GF-D8 (cell line): ENCODE data around the gene SEMG1.

ENCODE experiments used
- DNase-seq: peaks from one replicate; lab custom pipeline; 2025; lab: John Stamatoyannopoulos, UW

SEMG1 gene, protein sequence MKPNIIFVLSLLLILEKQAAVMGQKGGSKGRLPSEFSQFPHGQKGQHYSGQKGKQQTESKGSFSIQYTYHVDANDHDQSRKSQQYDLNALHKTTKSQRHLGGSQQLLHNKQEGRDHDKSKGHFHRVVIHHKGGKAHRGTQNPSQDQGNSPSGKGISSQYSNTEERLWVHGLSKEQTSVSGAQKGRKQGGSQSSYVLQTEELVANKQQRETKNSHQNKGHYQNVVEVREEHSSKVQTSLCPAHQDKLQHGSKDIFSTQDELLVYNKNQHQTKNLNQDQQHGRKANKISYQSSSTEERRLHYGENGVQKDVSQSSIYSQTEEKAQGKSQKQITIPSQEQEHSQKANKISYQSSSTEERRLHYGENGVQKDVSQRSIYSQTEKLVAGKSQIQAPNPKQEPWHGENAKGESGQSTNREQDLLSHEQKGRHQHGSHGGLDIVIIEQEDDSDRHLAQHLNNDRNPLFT

DNA sequence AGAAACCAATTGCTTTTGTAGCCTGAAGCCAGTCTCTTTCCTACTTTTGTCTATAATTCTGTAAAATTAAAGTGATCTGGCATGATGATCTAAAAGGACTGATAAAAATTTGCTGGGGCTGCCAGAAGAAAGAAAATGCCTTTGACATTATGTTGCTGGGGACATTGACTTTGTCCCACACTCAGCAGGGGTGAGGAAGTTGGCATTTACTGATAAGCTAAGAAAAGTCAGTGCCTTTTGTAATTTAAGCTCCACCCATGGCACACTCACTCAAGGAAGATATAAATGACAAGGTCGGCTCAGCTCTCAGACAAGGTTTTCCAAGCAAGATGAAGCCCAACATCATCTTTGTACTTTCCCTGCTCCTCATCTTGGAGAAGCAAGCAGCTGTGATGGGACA is at the start of gene SEMG1:
Gene SEMG1 (plus strand): TSS at position 309 of the 400 bp plus-strand sequence. CDS start 21 bp downstream, at position 330.
- no peak for DNase-seq

DNA sequence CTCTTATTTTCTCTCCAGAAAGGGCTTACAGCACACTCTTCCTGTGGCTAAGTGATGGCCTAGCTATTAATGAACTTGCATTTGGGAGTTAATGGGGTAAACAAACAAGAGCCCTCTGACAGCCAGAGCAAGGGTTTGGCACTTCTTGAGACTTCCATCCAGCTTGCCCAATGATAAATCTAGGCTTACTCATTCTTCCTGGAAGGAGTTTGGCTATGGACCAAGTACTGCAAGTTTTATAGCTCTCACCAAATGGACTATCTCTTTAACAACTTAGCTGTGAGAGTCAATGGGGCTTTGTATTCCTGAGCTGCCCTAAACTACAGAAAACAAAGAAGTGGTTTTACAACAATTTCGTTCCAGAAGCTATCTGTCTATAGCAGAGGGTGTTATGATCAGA is 48.9 kb upstream of the SEMG1 start:
- no peak for DNase-seq

DNA sequence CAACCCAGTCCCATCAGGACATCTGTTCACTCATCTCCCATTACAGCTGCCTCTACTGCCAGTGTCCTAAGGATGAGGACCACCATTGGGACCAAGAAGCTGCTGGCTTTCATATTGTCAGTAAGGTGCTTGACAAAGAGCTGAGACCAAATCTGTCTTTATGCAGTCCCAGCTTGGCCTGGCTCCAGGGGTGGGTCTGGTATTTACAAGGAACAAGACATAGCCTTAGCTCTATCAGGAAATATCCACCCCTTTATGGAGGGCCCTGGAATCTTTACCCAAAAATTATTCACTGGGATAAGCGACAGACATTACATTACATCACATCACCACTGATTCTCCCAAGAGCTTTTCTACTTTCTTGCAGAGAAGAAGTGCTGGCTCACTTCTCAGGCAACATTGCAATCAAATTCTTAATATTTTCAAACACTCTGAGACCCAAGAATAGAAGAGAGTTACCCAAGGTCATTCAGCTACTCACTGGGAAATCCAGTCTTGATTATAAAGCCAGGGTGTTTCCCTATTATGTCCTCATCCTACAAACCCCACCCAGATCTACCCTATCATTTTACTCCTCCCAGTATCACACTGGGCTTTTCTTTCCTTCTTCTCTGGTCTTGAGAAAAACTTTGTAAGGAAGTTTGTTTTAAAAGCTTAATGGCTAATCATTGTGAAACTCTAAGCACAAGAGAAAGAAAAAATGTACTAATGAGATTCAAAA is 43.6 kb upstream of the SEMG1 start:
- no peak for DNase-seq

DNA sequence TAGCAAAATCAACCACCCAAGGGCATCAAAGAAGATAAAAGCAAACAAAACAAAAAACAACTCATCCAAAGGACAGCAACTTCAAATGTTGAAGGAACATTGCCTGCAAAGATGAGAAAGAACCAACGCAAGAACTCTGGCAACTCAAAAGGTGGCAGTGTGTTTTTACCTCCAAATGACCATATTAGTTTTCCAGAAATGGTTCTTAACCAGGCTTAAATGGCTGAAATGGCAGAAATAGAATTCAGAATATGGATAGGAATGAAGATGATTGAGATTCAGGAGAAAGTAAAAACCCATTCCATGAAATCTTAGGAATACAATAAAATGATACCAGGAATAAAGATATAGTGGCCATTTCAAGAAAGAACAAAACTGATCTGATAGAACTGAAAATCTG is 41.9 kb upstream of the SEMG1 start:
- DNase-seq: no peak

DNA sequence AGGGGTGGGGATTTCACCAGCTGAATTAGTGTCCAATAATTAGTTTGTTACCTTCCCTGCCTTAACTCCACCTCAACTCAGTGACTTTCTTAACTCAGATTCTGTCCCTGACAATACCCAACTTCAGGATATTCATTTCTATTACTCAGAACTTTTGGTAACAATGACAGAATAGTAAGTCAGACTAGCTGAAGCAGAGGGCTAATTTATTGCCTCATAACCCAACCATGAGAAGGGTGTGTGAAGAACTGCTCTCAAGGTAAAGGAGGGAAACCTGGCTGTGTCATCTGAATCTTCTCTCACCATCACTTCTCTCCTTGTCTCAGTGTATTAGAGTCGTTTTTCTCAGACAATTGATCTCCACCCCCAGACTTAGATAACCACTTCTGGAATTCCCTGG is 33.3 kb upstream of the SEMG1 start:
- DNase-seq: no peak

DNA sequence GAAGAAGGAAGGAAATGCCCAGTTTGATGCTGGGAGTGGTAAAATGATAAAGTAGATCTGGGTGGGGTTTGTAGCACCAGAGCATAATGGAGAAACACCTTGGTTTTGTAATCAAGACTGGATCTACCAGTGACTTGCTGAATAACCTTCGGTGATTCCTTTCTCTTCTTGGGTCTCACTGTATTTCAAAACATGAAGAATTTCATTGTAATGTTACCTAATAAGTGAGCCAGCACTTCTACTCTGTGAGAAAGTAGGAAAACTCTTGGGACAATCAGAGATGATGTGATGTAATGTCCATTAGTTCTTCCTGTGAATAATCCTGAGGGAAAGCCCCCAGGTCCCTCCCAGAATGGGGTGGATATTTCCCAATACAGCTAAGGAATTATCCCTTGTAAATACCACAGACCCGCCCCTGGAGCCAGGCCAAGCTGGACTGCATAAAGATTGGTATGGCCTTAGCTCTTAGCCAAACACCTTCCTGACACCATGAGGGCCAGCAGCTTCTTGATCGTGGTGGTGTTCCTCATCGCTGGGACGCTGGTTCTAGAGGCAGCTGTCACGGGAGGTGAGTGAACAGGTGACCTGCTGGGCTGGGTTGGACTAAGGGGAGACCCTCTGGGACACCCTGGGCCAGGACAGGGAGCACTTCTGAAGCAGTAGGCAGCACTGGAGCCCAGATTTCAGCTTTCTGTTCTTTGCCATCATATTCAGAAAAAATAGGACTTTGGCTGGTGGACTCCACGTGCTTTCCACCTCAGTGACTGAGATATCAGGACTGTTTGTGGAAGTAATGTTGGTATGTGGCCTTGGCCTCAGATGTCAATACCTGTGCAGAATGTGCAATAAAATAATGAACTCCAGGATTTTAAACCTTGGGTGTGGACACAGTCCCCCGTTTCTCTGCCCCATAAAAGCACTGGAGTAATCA is 32.1 kb upstream of the SEMG1 start, which contains the start of gene PI3:
Gene PI3 (plus strand): TSS at position 469 of the 931 bp plus-strand sequence. CDS start 21 bp downstream, at position 490.
- DNase-seq: no peak

DNA sequence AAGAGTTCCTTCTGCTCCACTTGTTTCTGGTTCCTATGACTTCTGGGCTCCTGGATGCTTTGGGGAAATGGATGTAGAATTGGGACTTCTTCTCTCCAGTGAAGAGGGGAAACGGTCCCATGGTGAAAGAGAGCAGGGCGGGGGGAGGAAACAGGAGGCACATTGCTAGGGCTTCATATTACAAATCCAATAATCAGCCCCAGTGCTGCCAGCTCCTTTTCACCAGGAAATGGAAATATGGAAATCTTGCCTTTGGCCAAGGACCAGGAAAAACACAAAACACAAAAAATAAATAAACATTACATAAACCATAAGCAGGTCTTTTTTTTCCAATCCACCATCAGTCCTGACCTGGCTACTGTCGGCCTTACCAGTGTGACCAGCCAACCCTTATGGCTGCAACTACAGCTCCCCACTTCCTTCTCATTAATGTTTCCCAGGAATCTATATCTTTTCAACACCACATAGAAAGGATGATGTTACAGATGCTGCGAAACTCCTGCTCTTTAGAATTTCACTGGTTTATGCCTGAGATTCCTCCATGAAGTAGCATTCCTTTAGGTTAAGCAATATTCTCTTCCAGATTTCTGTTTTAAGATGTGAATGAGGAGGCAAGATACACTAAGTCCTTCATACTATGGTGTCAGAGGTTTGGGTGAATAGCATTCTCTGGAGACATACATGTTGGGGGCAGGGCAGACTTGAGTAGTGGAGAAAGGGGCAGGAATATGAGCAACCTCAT is 30.1 kb upstream of the SEMG1 start:
- no peak for DNase-seq

DNA sequence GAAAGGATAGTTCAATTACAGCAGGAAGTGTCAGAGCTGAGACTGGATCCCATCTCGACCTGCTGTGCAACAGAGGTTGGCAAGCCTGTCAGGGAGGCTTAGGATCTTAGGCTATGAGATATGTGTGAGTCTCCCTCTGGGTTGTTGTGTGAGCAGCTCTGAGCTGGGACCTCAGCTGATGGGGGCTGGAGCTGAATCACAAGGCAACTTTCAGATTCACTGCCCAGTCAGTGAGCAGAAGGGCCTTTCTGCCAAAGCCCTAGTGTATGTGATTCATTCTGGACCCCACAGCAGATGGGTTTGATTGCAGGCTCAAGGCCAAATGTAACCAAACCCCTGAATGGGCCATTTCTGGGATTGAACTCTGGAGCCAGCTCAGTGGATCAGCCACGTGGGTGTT is 27.7 kb upstream of the SEMG1 start:
- DNase-seq: no peak

DNA sequence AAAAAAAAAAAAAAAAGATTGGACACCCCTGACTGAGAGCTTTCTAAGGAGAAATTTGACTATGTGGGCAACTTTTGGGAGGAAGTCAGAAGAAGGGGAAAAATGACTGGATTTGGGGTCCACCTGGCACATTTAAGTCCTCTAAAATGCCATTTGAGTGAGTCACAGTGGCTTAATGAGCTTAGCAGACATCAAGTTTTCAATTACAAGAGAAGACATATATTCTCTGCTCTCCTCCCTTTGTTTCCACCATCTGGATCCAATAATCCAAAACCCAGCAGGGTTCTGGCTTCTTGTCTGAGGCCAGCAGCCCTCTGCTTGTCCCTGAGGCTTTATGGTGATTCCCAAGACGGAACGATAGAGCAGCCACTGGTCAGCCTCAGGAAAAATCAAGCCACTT is 25.2 kb upstream of the SEMG1 start:
- DNase-seq: no peak

DNA sequence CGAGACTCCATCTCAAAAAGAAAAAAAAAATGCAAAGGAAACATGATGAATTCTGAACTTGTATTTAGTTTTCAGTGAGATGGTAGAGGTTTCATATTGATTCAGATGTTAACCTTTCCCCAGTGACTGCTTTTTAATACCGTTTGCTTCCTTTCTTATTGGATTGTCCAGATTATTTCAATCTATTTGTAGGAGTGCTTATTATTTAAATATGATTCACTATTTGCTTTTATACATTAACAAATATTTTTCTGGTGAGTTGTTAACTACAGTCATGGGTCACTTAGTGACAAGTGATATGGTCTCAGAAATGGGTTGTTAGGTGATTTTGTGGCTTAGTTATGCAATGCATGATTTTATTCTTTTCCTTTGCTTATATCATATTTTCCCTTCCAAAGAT is 23.7 kb upstream of the SEMG1 start:
- no peak for DNase-seq

DNA sequence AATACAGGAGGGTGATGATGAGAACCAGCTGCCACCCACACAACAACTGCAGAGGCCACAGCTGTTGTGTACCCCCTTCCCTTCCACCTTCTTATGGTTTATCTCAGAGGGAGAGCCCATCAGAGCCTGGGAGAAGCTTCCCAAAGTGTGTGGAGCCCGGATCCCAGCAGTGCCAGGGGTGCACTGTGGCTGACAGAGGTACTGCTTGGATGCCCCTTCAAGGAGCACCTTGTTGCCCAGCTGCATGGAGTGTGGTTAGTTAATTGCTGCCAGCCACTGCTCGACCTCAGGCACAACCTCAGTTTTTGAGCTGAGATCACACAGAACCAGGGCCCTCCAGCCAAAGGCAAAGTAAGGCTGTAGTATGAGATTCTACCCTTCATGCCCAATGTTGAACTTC is 19.1 kb upstream of the SEMG1 start:
- DNase-seq: no peak

DNA sequence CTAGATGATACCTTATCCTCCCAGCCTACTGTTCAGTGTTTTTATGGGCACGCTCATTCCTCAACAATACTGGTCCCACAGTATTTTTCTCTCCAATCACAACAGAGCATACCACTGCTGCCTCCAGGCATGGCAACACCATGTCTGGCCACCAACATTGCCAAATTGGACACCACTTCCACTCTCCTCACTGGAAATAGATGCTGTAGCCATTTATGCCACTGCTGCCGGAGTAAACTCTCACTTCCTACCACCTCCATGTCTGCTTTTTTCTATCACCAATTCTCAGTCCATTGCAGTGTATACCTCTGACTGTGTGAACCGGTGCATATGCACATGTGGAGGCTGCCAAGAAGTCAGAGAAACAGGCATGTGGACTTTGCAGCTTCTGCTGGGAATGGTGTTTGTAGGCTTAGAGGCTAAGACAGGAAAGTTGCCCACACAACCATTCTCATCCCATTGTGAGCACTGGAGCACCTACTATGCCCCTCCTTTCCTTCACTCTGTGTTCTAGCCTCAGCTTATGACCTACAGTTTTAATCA is 17.7 kb upstream of the SEMG1 start:
- DNase-seq: no peak

DNA sequence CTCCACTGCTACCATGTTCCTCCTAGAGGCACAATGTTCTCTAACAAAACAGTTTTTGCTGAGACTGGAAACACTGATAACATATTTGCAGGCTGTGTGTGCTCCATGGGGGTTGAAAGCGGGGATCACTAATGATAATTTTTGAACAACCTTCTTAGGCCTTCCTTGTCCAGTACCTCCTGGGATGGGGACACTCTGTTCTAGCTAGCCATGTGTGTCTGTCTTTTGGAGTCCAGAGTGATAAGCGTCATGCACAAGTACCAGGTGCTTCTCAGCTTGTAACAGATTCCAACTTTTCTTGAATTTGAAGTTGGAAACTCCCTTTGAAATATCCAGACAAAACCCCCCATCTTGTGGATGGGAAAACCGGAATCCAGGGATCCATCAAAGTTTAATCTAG is 17.0 kb upstream of the SEMG1 start:
- DNase-seq: no peak

DNA sequence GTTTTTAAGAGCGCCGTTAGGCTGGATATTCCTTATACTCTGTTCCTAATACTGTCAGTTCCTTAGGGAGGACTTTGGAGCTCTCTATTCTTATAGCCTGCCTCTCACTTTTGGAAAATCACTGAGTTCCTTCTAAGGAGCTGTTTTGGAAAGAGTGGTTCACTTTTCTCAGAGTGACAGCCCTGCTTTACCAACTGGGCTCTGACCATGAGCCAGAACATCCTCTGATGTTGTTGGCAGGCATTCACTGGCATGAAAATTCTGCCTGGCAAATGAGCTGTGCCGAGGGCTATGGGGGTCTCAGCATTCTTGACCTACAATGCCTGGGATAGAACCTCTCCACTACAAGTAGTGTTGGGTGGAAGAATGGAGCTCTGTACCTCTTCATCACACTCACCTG is 14.9 kb upstream of the SEMG1 start:
- DNase-seq: no peak

DNA sequence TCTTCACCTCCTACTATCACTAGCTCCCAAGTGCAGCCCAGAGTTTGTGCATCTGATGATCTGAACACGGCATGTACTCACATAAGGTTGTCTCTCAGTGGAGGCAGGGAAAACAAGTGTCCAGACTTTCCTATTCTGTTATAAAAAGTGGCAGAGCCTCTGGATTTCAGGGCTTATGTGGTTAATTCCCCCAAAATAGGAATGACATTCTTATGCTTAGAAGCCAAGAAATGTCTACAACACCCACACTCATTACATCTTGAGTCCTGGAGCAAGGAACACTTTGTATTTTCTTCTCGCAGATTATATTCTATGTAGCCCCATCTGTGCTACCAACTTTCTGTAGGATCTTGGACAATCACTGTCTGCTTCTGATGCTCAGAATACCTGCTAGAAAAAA is 13.5 kb upstream of the SEMG1 start:
- DNase-seq: no peak

DNA sequence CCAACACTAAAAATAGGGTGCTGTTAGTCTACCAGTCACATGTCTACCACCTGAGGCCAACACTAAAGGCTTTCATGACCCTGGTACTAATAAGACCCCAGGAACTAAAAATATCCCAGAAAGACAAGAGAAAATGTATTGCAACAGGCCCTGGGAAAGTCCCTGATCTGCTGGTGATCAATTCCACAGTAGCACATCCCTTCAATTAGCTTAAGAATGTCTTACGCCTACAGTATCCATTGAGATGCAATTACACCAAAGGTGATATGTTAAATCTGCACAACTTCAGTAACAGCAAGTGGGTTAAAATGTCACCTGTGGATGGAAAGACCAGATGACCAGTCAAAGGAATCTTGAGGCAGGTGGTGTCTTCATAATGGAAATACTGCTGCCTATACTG is 3.1 kb downstream of the SEMG1 start:
- DNase-seq: no peak

DNA sequence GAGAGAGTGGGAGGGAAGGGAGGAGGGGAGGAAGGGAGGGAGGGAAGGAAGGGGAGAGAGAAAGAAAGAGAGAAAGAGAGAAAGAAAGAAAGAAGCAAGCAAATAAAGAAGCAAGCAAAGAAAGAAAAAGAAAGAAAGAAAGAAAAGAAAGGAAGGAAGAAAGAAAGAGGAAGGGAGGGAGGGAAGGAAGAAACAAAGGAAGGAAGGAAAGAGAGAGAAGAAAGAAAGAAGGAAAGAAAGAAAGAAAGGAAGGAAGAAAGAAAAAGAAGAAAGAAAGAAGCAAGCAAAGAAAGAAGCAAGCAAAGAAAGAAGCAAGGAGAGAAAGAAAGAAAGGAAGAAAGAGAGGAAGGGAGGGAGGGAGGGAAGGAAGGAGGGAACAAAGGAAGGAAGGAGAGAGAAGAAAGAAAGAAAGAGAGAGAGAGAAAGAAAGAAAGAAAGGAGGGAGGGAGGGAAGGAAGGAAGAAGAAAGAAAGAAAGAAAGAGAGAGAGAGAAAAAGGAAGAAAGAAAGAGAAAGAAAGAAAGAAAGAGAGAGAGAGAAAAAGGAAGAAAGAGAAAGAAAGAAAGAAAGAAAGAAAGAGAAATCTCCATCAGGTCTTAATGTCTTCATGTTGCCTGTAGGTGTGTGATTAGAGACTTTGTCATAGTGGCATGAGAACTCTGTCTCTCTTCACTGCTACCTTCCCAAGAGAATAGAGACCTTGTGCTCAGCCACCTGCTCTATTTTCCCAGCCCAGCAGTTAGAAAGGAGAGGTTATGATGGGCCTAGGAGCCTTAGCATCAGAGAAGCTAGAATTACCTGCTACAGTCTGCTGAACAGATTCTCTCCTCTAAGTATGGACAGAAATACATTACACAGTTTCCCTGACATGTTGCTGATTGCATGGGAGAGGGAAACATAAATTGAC is 5.0 kb downstream of the SEMG1 start:
- DNase-seq: no peak

DNA sequence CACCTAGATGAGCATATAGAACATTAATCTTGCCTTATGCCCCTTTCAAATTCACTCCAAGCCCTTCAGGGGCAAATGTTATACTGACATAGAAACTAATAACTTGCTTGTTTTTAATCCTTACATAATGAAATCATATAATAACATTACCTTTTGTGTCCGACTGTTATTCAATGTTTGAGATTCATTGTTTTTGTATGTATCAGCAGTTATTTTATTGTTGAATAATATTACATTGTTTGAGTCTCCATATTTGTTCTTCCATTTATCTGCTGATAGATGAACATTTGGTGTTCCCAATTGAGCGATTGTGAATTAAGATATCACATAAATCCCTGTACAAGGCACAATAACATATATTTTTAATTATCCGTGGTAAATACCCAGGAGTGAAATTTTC is 6.0 kb downstream of the SEMG1 start:
- DNase-seq: no peak

DNA sequence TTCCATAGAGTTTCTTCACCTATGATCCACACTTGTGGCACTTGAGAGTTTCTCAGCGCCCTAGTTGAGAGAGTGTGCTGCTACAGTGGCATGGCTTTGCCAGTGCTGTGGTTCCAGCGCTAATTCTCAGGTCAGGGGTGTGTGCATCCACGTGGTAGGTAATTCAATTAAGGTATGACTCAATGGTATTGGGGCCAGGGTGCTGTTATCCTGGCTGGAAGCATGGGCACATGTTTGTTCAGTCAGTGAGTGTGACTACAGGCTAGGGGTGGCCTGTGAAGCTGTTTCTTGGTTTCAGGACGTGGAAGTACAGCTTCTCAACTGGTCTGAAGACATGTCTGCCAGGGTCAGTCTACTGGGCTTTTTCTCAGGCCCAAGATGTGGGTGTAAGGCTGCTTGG is 11.3 kb downstream of the SEMG1 start:
- DNase-seq: no peak

DNA sequence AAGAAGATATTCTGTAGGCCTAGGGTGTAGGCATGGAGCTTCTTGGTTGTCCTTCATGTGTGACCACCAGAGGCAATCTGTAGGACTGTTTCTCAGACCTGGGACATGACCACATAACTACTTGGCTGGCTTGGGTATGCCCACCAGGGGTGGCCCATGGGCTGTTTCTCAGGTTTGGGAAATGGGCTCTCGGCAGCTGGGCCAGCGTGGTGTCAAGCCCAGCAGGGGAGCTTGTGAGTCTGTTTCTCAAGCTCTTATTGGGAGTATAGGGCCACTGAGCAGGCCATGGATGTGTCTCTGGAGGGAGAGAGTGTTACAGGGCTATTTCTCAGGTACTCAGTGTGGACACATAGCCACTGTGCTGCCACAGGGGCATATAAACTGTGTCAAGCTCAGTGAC is 11.8 kb downstream of the SEMG1 start:
- DNase-seq: no peak
